HepG2 (cell line): ENCODE results near the gene FAM83G. TPM values are rescaled to one million over a fixed set of nuclear protein-coding genes. Genes with fewer than 3 reads are reported as not detected.

Experiments
- E2F1 ChIP-seq: sonication (generic); formaldehyde crosslinking; IDR thresholded peaks from 2 replicates; pipeline ENCODE4 v1.5.0; 2020; ENCODE audit warnings: missing genetic modification reagents
- FOXP4 ChIP-seq: sonication (generic); formaldehyde crosslinking; IDR thresholded peaks from 2 replicates; pipeline ENCODE4 v1.4.0; 2020; ENCODE audit warnings: missing genetic modification reagents
- HDAC2 ChIP-seq: sonication (generic); formaldehyde crosslinking; IDR thresholded peaks from 2 replicates; pipeline ENCODE4 v1.4.0; 2020; ENCODE audit warnings: missing genetic modification reagents
- HMGXB4 ChIP-seq, 2 experiments: sonication (generic) in 1 of 2; formaldehyde crosslinking in 1 of 2; IDR thresholded peaks; 2 replicates each; pipeline versions ENCODE4 v1.4.0 to v1.6.1; 2018 to 2020; ENCODE audit warnings: missing genetic modification reagents in 2 of 2, borderline replicate concordance in 1 of 2, low read depth in 1 of 2, mild to moderate bottlenecking in 1 of 2, missing biosample characterization in 1 of 2
- KDM2A ChIP-seq: sonication (generic); formaldehyde crosslinking; IDR thresholded peaks from 2 replicates; pipeline ENCODE4 v1.4.0; 2020; ENCODE audit warnings: low read depth, missing genetic modification reagents, borderline replicate concordance
- PBX2 ChIP-seq: IDR thresholded peaks from 2 replicates; pipeline ENCODE4 v1.6.1; 2016; ENCODE audit warnings: control low read depth
- RBAK ChIP-seq: sonication (generic); formaldehyde crosslinking; IDR thresholded peaks from 2 replicates; pipeline ENCODE4 v1.5.1; 2020; ENCODE audit warnings: mild to moderate bottlenecking, missing genetic modification reagents
- RBFOX2 ChIP-seq: fragments of 200-400 bp; formaldehyde crosslinking; IDR thresholded peaks from 2 replicates; pipeline ENCODE4 v1.6.1; 2017; ENCODE audit warnings: low read depth, mild to moderate bottlenecking, low read length
- SKIL ChIP-seq: sonication (generic); formaldehyde crosslinking; IDR thresholded peaks from 2 replicates; pipeline ENCODE4 v1.8.0; 2022; ENCODE audit warnings: missing genetic modification reagents, mild to moderate bottlenecking, moderate library complexity, borderline replicate concordance
- ZBTB34 ChIP-seq: sonication (generic); formaldehyde crosslinking; IDR thresholded peaks from 2 replicates; pipeline ENCODE4 v1.8.0; 2022; ENCODE audit warnings: mild to moderate bottlenecking, missing genetic modification reagents
- ZNF138 ChIP-seq: sonication (generic); formaldehyde crosslinking; IDR thresholded peaks from 2 replicates; pipeline ENCODE4 v1.5.0; 2020; ENCODE audit warnings: mild to moderate bottlenecking, low read depth, missing genetic modification reagents
- ZNF230 ChIP-seq: sonication (generic); formaldehyde crosslinking; IDR thresholded peaks from 2 replicates; pipeline ENCODE4 v1.4.0; 2020; ENCODE audit warnings: mild to moderate bottlenecking, missing genetic modification reagents
- ZNF441 ChIP-seq: sonication (generic); formaldehyde crosslinking; IDR thresholded peaks from 2 replicates; pipeline ENCODE4 v1.7.0; 2021; ENCODE audit warnings: missing genetic modification reagents, borderline replicate concordance
- ZNF597 ChIP-seq: sonication (generic); formaldehyde crosslinking; IDR thresholded peaks from 2 replicates; pipeline ENCODE4 v1.5.0; 2020; ENCODE audit warnings: missing genetic modification reagents
- ZNF615 ChIP-seq: sonication (generic); formaldehyde crosslinking; IDR thresholded peaks from 2 replicates; pipeline ENCODE4 v1.5.0; 2020; ENCODE audit warnings: mild to moderate bottlenecking, missing genetic modification reagents, borderline replicate concordance
- ZNF737 ChIP-seq: sonication (generic); formaldehyde crosslinking; IDR thresholded peaks from 2 replicates; pipeline ENCODE4 v1.5.0; 2020; ENCODE audit warnings: missing genetic modification reagents, mild to moderate bottlenecking, borderline replicate concordance
- ZNF749 ChIP-seq: sonication (generic); formaldehyde crosslinking; IDR thresholded peaks from 2 replicates; pipeline ENCODE4 v1.8.0; 2022; ENCODE audit warnings: mild to moderate bottlenecking, missing genetic modification reagents, moderate library complexity, borderline replicate concordance
- ZNF839 ChIP-seq: sonication (generic); formaldehyde crosslinking; IDR thresholded peaks from 2 replicates; pipeline ENCODE4 v1.4.0; 2020; ENCODE audit warnings: missing genetic modification reagents, mild to moderate bottlenecking, borderline replicate concordance
- polyA plus RNA-seq, 8 experiments: library from polyadenylated mRNA; depleted of rRNA in 3 of 8; stranded (reverse) in 7 of 8; unstranded in 1 of 8; fragments of >200 nt; fragmentation: Illumina TruSeq in 4 of 8; extraction: Trizol in 4 of 8; gene quantifications; 2 replicates each; pipeline versions ENCODE4 v1.2.1 to v1.2.3, GENCODE V29; 2011 to 2016; ENCODE audit warnings: low read depth in 4 of 8, missing spikeins in 1 of 8, mixed read lengths in 1 of 8; ENCODE audit not compliant: insufficient read depth in 1 of 8
- total RNA-seq, 5 experiments: library from RNA; depleted of rRNA; stranded (reverse); fragments of >200 nt; fragmentation: Illumina TruSeq; extraction: Trizol; gene quantifications; 2 replicates each; pipeline ENCODE4 v1.2.3, GENCODE V29; 2016; ENCODE audit warnings: low read depth in 1 of 5

The FAM83G gene
- total and polyA plus RNA-seq, 2 of the 13 experiments (the other 11 are each of a cell fraction or from before 2014, with no cell fraction given), result 13.7 to 18.6 TPM

GRCh38 chr17:18920911-18921441, 83.6 kb downstream of the FAM83G start (continued):
- TF ChIP-seq E2F1 (CRISPR knock-in tag) (no peak), ZNF615 (CRISPR knock-in tag) (no peak), KDM2A (CRISPR knock-in tag) (no peak), RBAK (CRISPR knock-in tag) (no peak), ZNF597 (CRISPR knock-in tag) (no peak), ZNF230 (no peak), ZBTB34 (CRISPR knock-in tag) (no peak), PBX2 (CRISPR knock-in tag) (no peak), ZNF749 (CRISPR knock-in tag) (no peak), ZNF839 (no peak), ZNF138 (no peak), RBFOX2 (no peak), FOXP4 (CRISPR knock-in tag) (peak; percentile 47; the same call in 1 of the 2 replicates), SKIL (peak; percentile 66), ZNF737 (no peak), ZNF441 (no peak), HDAC2 (0 out of 2 replicates have a peak, but pooled peaks have one; percentile 37), HMGXB4 (CRISPR knock-in tag; IDR thresholded peaks at IDR 0.05; ENCODE audit: borderline replicate concordance in 1 of 2, low read depth in 1 of 2) (no peak)
